Spleen (tissue), 7 donors: ENCODE data around the gene TMEM233.

ENCODE experiments used
- POLR2A ChIP-seq, 3 donors: fragments of 450-650 bp; IDR thresholded peaks; one replicate each; pipeline ENCODE4 v1.5.1; 2017; ENCODE audit warnings: antibody characterized with exemption in 3 of 3, mild to moderate bottlenecking in 1 of 3
- POLR2AphosphoS5 ChIP-seq, 3 donors: sonication (generic); formaldehyde crosslinking; IDR thresholded peaks; one replicate each; pipeline ENCODE4 v1.5.1; 2017; ENCODE audit warnings: antibody characterized with exemption in 3 of 3
- TF ChIP-seq, protein P1 (sequence below), 11 experiments: fragments of 200-600 bp in 7 of 11; fragments of 450-650 bp in 4 of 11; sonication (generic) in 4 of 11; IDR thresholded peaks in 8 of 11; conservative IDR thresholded peaks in 3 of 11; 1 replicate in 7 of 11; 2 replicates in 4 of 11; pipeline versions ENCODE4 v1.4.0 to v1.8.0; 2016 to 2021; ENCODE audit warnings: antibody characterized with exemption in 11 of 11, inconsistent platforms in 4 of 11, mild to moderate bottlenecking in 1 of 11
- donor health status: DM: no; HTN: no; CAD: no; lungs with moderate emphysema.
- donor health status: DM: no; HTN: no; CAD: no.
- donor health status: DM: no; HTN: no; CAD: no.

GRCh38 chr12:119627019-119627643 lies 33.6 kb downstream of the TMEM233 start:
- TF ChIP-seq, protein P1, sequence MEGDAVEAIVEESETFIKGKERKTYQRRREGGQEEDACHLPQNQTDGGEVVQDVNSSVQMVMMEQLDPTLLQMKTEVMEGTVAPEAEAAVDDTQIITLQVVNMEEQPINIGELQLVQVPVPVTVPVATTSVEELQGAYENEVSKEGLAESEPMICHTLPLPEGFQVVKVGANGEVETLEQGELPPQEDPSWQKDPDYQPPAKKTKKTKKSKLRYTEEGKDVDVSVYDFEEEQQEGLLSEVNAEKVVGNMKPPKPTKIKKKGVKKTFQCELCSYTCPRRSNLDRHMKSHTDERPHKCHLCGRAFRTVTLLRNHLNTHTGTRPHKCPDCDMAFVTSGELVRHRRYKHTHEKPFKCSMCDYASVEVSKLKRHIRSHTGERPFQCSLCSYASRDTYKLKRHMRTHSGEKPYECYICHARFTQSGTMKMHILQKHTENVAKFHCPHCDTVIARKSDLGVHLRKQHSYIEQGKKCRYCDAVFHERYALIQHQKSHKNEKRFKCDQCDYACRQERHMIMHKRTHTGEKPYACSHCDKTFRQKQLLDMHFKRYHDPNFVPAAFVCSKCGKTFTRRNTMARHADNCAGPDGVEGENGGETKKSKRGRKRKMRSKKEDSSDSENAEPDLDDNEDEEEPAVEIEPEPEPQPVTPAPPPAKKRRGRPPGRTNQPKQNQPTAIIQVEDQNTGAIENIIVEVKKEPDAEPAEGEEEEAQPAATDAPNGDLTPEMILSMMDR (IDR thresholded peaks at IDR 0.05 in 8 of 11, conservative IDR thresholded peaks at IDR 0.05 in 3 of 11), result no peak
- no peak for TF ChIP-seq POLR2A (IDR thresholded peaks at IDR 0.05)
- no peak for TF ChIP-seq POLR2AphosphoS5 (IDR thresholded peaks at IDR 0.05)
